Osteocyte (in vitro differentiated cells): ENCODE data around the gene LRRC14B. TPM values are rescaled to one million over a fixed set of nuclear protein-coding genes. Genes with fewer than 3 reads are reported as not detected.
"Not testable (repeated sequence)": the region's sequence is repeated elsewhere in the genome, so short reads cannot be mapped to it uniquely, and the experiment has no call there.

Experiments used
- DNase-seq: peaks from one replicate; pipeline ENCODE4 v3.0.0; 2021; ENCODE audit warnings: mixed read lengths; ENCODE audit not compliant: unreplicated experiment; ENCODE audit errors: extremely low spot score
- H3K27ac Mint-ChIP-seq: one replicate; pipeline ENCODE4 v1.8.0; 2021; ENCODE audit warnings: mild to moderate bottlenecking, mixed read lengths; ENCODE audit not compliant: unreplicated experiment
- H3K27me3 Mint-ChIP-seq: one replicate; pipeline ENCODE4 v1.8.0; 2021; ENCODE audit warnings: mixed read lengths; ENCODE audit not compliant: unreplicated experiment
- H3K36me3 Mint-ChIP-seq: one replicate; pipeline ENCODE4 v1.8.0; 2021; ENCODE audit warnings: mixed read lengths; ENCODE audit not compliant: unreplicated experiment
- H3K4me1 Mint-ChIP-seq: one replicate; pipeline ENCODE4 v1.8.0; 2021; ENCODE audit warnings: mixed read lengths; ENCODE audit not compliant: unreplicated experiment
- H3K4me3 Mint-ChIP-seq: one replicate; pipeline ENCODE4 v1.8.0; 2021; ENCODE audit warnings: mild to moderate bottlenecking, moderate library complexity, mixed read lengths; ENCODE audit not compliant: unreplicated experiment
- H3K9me3 Mint-ChIP-seq: one replicate; pipeline ENCODE4 v1.8.0; 2021; ENCODE audit warnings: mixed read lengths; ENCODE audit not compliant: unreplicated experiment
- CTCF ChIP-seq: fragments of 200-600 bp; sonication (generic); IDR thresholded peaks from 2 replicates; pipeline ENCODE4 v1.5.0; 2021; ENCODE audit warnings: antibody characterized with exemption, mild to moderate bottlenecking, moderate library complexity
- total RNA-seq: library from RNA; stranded (reverse); gene quantifications from 2 replicates; pipeline ENCODE4 v1.2.1, GENCODE V29; 2021

The LRRC14B gene
- total RNA-seq, 1 donor from 2014 or later: not detected

- H3K27ac Mint-ChIP-seq: no peak overlapping the region
Observed at GRCh38 chr5:208449-209114, 17.3 kb downstream of the LRRC14B start.

GRCh38 chr5:213803-214395 is 22.6 kb downstream of the LRRC14B start:
- DNase-seq: no peak
- H3K27me3 Mint-ChIP-seq: no peaks in the 10 kb centered on the region
- H3K4me3 Mint-ChIP-seq: no peak overlapping the region
- H3K9me3 Mint-ChIP-seq: no peaks in the 10 kb centered on the region
- no peak for TF ChIP-seq CTCF
- H3K36me3 Mint-ChIP-seq: peaks cover 12% of the 10 kb centered on the region
- H3K27ac Mint-ChIP-seq: no peak overlapping the region
- peaks cover 29% of the 10 kb centered on the region for H3K4me1 Mint-ChIP-seq

More at GRCh38 chr5:208449-209114, 17.3 kb downstream of the LRRC14B start:
- no peak for DNase-seq
- Mint-ChIP-seq H3K9me3 (no peaks in the 10 kb centered on the region), H3K4me1 (peaks cover 12% of the 10 kb centered on the region), H3K36me3 (peaks cover 29% of the 10 kb centered on the region), H3K4me3 (no peak overlapping the region), H3K27me3 (no peaks in the 10 kb centered on the region)
- no peak for TF ChIP-seq CTCF

GRCh38 chr5:215256-215655 is 24.0 kb downstream of the LRRC14B start:
- not testable (repeated sequence) for H3K27me3 Mint-ChIP-seq, DNase-seq, H3K9me3 Mint-ChIP-seq
- Mint-ChIP-seq H3K27ac (peak overlapping the region; percentile 69), H3K4me3 (peak overlapping the region; percentile 15), H3K36me3 (peaks cover 12% of the 10 kb centered on the region), H3K4me1 (peaks cover 36% of the 10 kb centered on the region)

- Mint-ChIP-seq H3K36me3 (peaks cover 12% of the 10 kb centered on the region), H3K4me3 (peak overlapping the region; percentile 10), H3K27ac (peak overlapping the region; percentile 69), H3K4me1 (peaks cover 42% of the 10 kb centered on the region)
- H3K9me3 Mint-ChIP-seq, H3K27me3 Mint-ChIP-seq, DNase-seq: not testable (repeated sequence)
Observed at GRCh38 chr5:216076-216475, 24.8 kb downstream of the LRRC14B start.

GRCh38 chr5:217494-218456 is 26.5 kb downstream of the LRRC14B start, which contains the start of the genes CCDC127 and SDHA:
TSS of gene CCDC127 (minus strand) at chr5:218153. CDS start at chr5:216849, 1,304 bp downstream.
TSS of gene SDHA (plus strand) at chr5:218320. CDS start at chr5:218356, 36 bp downstream.
- TF ChIP-seq CTCF: peak; percentile 57
- DNase-seq: peak; percentile 100
- Mint-ChIP-seq H3K4me3 (peak within 1 kb of the TSS; percentile 94), H3K4me1 (peaks cover 57% of the 10 kb centered on the region), H3K36me3 (peaks cover 12% of the 10 kb centered on the region), H3K27ac (peak within 1 kb of the TSS; percentile 89)
- H3K9me3 Mint-ChIP-seq, H3K27me3 Mint-ChIP-seq: not testable (repeated sequence)
